GM18517 (cell line): ENCODE measurements around the gene TMEM41B.

Source experiments
- ATAC-seq: cut with Tn5 transposase; IDR thresholded peaks from one replicate; pipeline ENCODE4 v1.9.1; 2021; ENCODE audit warnings: mild to moderate bottlenecking, moderate library complexity; ENCODE audit not compliant: unreplicated experiment

TMEM41B gene

GRCh38 chr11:9310485-9311090 is 3.8 kb downstream of the TMEM41B start:
- ATAC-seq, result no peak

GRCh38 chr11:9304178-9304577 is 10.2 kb downstream of the TMEM41B start:
- ATAC-seq, result no peak

DNA sequence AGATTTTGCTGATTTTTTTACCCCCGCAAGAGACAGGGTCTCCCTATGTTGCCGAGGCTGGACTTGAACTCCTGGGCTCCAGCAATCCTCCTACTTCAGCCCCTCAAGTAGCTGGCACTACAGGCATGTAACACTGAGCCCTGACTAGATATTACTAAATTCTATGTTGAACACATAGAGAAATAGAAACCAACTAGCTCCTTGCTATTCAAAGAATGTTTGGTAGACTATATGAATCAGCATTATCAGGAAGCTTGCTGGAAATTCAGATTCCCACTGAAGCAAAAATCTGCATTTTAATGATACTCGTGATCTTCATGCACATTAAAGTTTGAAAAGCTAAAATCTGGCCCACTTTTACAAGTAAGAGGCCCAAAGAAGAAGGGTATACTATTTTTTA is 11.9 kb downstream of the TMEM41B start:
- no peak for ATAC-seq

GRCh38 chr11:9301720-9302119 is 12.7 kb downstream of the TMEM41B start:
- no peak for ATAC-seq

DNA sequence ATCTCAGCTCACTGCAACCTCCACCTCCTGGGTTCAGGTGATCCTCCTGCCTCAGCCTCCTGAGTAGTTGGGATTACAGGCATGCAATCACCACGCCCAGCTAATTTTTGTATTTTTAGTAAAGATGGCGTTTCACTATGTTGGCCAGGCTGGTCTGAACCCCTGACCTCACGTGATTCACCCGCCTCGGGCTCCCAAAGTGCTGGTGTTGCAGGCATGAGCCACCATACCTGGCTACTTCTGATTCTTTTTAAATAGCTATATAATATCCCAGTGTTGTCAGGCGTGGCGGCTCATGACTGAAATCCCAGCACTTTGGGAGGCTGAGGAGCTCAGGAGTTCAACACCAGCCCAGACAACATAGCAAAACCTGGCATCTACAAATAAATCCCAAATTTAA is 20.7 kb downstream of the TMEM41B start:
- no peak for ATAC-seq

- no peak for ATAC-seq
Observed at GRCh38 chr11:9285850-9286587, 28.4 kb downstream of the TMEM41B start.

GRCh38 chr11:9280655-9281301 is 33.6 kb downstream of the TMEM41B start:
- ATAC-seq, result peak; percentile 93

- no peak for ATAC-seq
Observed at GRCh38 chr11:9277176-9277575, 37.2 kb downstream of the TMEM41B start.

GRCh38 chr11:9276571-9276970 is 37.8 kb downstream of the TMEM41B start:
- ATAC-seq, result no peak

GRCh38 chr11:9274499-9275258 is 39.7 kb downstream of the TMEM41B start:
- ATAC-seq, result no peak

GRCh38 chr11:9273376-9274336 is 40.7 kb downstream of the TMEM41B start:
- ATAC-seq, result no peak

DNA sequence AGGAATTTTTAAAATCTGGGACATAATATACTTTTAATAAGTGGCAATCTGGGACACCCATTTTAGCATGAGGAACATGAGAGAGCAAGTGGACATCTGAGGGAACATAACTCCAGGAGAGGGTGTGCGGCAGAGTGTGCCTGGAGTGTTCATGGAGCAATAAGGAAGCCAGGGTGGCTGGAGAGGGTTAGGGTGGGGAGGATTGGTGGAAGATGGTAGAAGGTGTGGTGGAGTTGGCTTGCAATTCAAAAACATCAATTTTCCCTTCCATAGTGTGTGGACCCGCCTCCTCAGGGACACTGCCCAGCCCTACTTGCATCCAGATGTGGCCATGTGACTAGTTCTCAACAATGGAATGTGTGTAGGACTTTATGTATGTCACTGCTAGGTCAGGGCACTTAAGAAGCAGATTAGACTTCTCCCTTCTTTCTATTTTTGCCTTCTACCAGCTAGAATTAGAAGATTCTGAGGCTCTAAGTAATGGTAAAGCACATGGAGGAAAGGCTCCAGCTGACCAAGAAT is 44.8 kb downstream of the TMEM41B start:
- ATAC-seq, result no peak

DNA sequence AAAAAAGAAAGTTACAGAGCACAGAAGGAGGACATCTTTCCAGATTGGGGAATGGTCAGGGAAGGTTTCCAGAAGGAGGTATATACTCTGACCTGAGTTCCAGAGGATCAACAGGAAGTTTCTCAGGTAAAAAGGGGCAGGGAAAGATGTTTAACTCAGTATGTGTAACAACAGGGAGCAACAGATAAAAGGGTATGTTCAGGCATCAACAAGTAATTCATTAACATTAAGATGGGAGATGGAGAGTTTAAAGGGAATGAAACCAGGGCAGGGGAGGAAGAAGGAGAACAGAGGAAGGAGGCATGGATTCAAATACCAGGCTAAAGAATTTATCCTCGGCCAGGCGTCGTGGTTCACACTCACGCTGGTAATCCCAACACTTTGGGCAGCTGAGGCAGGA is 46.7 kb downstream of the TMEM41B start:
- ATAC-seq, result no peak

DNA sequence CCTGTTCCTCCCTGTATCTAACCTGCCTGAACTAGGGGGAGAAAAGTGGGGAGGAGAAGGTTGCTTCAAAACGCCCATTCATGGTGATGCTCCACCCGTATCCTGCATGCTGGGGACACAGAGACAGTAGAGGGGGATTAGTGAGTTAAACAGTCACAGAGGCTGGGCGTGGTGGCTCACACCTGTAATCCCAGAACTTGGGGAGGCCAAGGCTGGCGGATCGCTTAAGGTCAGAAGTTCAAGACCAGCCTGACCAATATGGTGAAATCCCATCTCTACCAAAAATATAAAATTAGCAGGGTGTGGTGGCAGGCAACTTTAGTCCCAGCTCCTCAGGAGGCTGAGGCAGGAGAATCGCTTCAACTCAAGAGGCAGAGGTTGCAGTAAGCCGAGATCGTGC is 47.5 kb downstream of the TMEM41B start:
- no peak for ATAC-seq

DNA sequence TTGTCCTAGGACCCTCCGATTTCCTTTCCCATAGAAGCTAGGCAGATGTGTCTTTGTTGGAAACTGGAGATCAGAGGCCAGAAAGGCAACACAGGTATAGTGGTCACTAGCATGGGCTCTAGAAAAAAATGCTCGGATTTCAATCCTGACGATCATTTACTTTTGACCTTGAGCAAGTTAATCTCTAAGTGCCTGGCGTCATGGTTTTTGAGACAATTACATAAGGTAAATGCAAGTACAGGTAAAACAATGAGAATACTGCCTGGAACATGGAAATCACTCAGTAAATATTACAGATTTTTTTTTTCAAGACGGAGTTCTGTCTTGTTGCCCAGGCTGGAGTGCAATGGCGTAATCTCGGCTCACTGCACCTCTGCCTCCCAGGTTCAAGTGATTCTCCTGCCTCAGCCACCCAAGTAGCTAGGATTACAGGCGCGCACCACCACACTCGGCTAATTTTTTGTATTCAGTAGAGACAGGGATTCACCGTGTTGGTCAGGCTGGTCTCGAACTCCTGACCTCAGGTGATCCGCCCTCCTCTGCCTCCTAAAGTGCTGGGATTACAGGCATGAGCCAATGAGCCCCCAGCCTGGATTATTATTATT is 48.2 kb downstream of the TMEM41B start:
- ATAC-seq, result no peak

- ATAC-seq, result no peak
Observed at GRCh38 chr11:9265211-9266131, 48.9 kb downstream of the TMEM41B start, which contains the start of gene DENND5A. DENND5A (minus strand) TSS chr11:9265350; CDS start chr11:9265069, 281 bp downstream.

DNA sequence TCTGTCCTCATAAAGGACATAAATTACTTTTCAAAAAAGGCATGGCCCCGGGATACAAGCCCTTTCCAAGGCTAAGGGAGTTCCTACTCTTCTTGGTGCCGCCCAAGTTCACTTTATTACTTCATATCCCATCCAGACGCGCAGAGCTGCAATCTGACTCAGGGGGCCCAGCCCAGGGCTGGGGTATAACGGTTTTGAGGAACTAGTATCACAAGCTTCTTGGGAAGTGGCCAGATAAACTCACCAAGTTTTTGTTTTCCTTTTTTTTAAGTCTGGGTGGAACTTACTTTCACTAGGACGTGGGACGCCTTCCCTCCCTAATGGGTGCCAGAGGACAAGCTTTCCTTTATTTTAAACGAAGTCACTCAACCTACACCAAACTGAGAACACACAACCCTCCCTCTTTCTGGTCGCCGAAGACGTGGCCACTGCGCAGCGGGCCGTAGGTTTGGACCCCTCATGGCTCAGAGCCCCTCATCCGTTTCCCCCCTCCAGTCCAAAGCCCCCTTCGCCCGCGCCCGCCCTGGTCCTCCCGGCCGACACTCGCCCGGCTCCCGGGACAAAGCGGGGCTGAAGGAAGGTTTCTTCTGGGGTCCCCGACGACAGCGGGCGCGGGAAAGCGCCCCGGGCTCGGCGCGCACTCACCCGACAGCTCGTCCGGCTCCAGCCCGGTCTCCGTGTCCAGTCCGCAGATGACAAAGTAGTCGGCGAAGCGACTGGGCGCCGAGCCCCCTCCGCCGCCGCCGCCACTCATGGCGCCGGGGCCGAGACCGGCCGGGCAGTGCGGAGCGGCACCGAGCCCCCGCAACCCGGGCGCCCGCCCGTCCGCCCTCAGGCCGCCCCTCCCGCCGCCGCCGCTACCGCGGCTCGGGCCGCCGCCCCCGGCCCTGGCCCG is 49.8 kb downstream of the TMEM41B start:
- peak; percentile 21 for ATAC-seq
